Measurements from ENCODE around the gene RPL13.

- TF ChIP-seq, protein P1, sequence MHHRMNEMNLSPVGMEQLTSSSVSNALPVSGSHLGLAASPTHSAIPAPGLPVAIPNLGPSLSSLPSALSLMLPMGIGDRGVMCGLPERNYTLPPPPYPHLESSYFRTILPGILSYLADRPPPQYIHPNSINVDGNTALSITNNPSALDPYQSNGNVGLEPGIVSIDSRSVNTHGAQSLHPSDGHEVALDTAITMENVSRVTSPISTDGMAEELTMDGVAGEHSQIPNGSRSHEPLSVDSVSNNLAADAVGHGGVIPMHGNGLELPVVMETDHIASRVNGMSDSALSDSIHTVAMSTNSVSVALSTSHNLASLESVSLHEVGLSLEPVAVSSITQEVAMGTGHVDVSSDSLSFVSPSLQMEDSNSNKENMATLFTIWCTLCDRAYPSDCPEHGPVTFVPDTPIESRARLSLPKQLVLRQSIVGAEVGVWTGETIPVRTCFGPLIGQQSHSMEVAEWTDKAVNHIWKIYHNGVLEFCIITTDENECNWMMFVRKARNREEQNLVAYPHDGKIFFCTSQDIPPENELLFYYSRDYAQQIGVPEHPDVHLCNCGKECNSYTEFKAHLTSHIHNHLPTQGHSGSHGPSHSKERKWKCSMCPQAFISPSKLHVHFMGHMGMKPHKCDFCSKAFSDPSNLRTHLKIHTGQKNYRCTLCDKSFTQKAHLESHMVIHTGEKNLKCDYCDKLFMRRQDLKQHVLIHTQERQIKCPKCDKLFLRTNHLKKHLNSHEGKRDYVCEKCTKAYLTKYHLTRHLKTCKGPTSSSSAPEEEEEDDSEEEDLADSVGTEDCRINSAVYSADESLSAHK (tag by site-specific recombination; IDR thresholded peaks at IDR 0.05), result no peak
- TF ChIP-seq, protein P2, sequence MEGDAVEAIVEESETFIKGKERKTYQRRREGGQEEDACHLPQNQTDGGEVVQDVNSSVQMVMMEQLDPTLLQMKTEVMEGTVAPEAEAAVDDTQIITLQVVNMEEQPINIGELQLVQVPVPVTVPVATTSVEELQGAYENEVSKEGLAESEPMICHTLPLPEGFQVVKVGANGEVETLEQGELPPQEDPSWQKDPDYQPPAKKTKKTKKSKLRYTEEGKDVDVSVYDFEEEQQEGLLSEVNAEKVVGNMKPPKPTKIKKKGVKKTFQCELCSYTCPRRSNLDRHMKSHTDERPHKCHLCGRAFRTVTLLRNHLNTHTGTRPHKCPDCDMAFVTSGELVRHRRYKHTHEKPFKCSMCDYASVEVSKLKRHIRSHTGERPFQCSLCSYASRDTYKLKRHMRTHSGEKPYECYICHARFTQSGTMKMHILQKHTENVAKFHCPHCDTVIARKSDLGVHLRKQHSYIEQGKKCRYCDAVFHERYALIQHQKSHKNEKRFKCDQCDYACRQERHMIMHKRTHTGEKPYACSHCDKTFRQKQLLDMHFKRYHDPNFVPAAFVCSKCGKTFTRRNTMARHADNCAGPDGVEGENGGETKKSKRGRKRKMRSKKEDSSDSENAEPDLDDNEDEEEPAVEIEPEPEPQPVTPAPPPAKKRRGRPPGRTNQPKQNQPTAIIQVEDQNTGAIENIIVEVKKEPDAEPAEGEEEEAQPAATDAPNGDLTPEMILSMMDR (tag by site-specific recombination; IDR thresholded peaks at IDR 0.05), result no peak
- TF ChIP-seq ZNF169 (tag by site-specific recombination; IDR thresholded peaks at IDR 0.05) (no peak), ZNF292 (tag by site-specific recombination; IDR thresholded peaks at IDR 0.05; ENCODE audit: borderline replicate concordance, low read depth) (no peak), ATF2 (tag by site-specific recombination; IDR thresholded peaks at IDR 0.05; ENCODE audit: low read depth) (no peak), ZSCAN5A (tag by site-specific recombination; IDR thresholded peaks at IDR 0.05) (no peak), ZNF350 (tag by site-specific recombination; IDR thresholded peaks at IDR 0.05) (no peak), ZNF501 (tag by site-specific recombination; IDR thresholded peaks at IDR 0.05) (no peak)
Measured at GRCh38 chr16:89595330-89596060, 35.0 kb downstream of the RPL13 start.
